Measurements from ENCODE around the gene PCMTD2.
"Not testable (repeated sequence)": the region's sequence is repeated elsewhere in the genome, so short reads cannot be mapped to it uniquely, and the experiment has no call there.

Gene PCMTD2

DNA sequence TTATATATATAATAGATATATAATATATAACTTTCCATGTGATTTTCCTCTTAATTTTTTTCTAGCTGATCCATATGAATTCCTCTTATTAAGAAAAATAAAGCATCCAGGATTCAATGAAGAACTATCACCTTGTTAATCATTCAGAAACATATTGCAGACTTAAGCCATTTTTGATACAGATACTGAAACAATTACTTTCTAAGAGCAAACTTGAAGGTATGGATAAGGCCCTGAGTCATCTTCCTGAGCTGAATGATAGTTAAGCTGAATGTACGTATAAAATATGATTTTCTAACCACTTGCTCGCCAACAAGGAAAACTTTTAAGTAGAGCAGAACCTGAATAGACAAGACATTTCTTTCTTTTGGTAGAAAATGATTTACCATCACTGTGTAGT, 47.5 kb downstream of the PCMTD2 start:
- not testable (repeated sequence) for DNase-seq

- not testable (repeated sequence) for DNase-seq
Observed at GRCh38 chr20:64313761-64314160, 58.2 kb downstream of the PCMTD2 start.

- not testable (repeated sequence) for DNase-seq
Observed at GRCh38 chr20:64315381-64315780, 59.8 kb downstream of the PCMTD2 start.

DNA sequence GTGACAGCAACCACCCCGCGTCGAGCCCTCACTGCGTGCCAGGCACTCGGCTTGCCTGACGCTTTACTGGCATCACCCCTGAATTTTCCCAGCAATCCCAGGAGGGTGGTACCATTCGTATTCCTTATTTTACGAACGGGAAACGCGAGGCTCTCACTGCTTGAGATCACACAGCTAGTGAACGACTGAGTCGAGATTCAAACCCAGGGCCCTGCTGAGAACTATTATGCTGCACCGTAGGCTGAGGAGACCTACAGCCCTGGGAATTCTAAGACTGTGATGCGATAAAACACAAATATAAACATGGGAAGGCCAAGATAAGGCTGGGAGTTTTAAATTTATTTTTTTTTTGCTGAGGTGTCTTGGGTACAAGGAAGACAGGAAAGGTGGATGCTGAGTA, 60.3 kb downstream of the PCMTD2 start:
- not testable (repeated sequence) for DNase-seq

DNA sequence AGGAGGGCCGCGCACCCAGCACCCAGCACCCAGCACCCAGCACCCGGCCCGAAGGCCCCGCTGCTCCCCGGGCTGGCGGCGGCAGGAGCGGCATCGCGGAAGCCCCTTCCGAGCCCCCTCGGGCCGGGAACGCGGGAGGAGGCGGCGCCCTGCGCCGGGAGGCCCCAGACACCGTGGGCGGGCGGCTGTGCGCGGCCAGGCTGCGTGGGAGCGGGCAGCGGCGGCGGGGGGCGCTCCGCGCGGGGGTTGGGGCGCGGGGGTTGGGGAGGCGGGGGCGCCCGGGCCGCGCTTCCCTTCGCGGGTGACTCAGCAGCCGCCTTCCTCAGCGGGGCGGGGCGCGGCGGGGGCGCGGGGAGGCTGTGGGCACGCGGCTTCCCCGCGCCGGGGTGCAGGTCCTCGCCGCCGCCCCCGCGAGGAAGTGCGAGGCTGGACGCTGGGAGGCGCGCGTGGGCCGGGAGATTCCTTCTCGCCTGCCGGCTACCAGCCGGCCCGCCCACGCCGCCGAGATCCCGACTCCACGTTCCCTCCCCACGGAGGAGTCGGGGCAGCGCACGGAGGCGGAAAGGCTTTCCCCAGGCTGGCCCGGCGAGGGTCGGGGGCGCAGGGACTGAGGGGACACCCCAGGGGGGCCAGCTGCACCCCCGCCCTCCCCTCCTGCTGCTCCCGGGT, 61.0 kb downstream of the PCMTD2 start:
- DNase-seq = not testable (repeated sequence)

- not testable (repeated sequence) for DNase-seq
Observed at GRCh38 chr20:64317331-64317730, 61.8 kb downstream of the PCMTD2 start.

GRCh38 chr20:64318056-64318455, 62.5 kb downstream of the PCMTD2 start:
- not testable (repeated sequence) for DNase-seq

- DNase-seq = not testable (repeated sequence)
Observed at GRCh38 chr20:64322031-64322789, 66.7 kb downstream of the PCMTD2 start.
